Measurements from ENCODE around the gene RABGAP1L.

The RABGAP1L gene

DNA sequence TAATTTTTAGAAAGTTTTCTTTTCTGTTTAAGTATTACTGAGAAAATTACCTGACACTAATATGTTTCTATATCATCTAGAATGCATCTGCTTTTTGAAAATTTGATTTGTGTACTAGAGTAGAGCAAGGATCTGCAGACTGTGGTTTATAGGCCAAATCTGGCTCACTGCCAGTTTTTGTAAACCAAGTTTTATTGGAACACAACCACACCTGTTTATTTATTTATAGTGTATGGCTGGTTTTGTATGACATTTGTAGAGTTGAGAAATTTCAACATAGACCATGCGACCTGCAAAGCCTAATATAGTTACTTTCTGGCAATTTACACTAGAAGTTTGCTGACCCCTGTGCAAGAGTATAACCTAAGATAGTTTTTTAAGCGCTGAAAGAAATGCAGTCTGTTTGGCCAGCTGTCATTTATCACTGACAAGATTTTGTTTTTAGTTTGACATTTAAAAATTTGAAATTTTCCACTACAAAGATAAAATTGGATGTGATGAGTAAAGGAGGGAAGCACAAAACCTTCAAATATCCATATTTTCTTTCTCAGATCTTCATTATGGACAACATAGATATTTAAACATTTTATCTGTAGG is 804.3 kb downstream of the RABGAP1L start:
- H3K27me3 ChIP-seq (ENCODE audit: control insufficient read depth, insufficient read depth, low read length), result no peaks in the 10 kb centered on the region
- H3K4me3 ChIP-seq (ENCODE audit: low read depth, low read length), result no peak overlapping the region
- peaks cover 14% of the 10 kb centered on the region for H3K4me1 ChIP-seq (ENCODE audit: control insufficient read depth, insufficient read depth, low read length)
- no peak overlapping the region for H3K27ac ChIP-seq (ENCODE audit: low read depth, low read length)
- no peaks in the 10 kb centered on the region for H3K9me3 ChIP-seq (ENCODE audit: control insufficient read depth, insufficient read depth, low read depth, low read length)
- H3K36me3 ChIP-seq (ENCODE audit: control insufficient read depth, insufficient read depth, low read length), result peaks cover 24% of the 10 kb centered on the region; the same call in 1 of the 2 replicates
- no peak overlapping the region for H3K9ac ChIP-seq (ENCODE audit: low read length)

DNA sequence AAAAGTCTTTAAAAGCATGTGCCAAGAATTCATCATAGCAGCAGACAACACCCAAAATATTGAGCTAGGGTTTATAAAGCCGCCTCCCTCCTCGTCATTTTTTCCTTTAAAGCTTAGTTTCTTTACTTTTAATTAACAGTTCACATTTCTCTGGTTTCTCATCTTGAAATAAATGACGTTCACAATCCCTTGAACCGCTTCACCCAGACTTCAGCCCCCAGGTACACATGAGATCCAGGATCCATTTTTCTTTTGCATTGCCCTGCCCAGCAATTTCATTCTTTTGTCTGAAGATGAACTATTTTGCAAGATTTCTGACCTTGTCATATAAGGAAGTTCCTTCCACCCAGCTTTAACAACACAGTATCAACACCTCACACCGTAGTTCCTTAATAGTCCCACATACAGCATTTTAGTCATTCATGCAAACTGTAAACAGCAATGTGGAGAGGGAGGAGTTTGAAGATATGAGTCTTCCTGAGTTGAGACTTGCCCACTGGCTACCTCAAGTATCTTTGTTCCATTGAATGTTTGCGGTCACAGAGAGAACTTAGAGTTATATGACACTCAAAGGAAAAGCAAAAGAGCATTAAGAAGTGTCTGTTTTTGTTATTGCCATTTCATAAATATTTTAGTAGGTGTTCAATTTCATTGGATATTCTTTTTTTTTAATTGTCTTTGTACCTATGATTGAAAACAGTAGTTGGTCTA is 805.1 kb downstream of the RABGAP1L start:
- H3K27ac ChIP-seq (ENCODE audit: low read depth, low read length), result no peak overlapping the region
- peaks cover 14% of the 10 kb centered on the region for H3K4me1 ChIP-seq (ENCODE audit: control insufficient read depth, insufficient read depth, low read length)
- H3K4me3 ChIP-seq (ENCODE audit: low read depth, low read length), result no peak overlapping the region
- H3K36me3 ChIP-seq (ENCODE audit: control insufficient read depth, insufficient read depth, low read length), result peaks cover 25% of the 10 kb centered on the region
- no peaks in the 10 kb centered on the region for H3K9me3 ChIP-seq (ENCODE audit: control insufficient read depth, insufficient read depth, low read depth, low read length)
- no peak overlapping the region for H3K9ac ChIP-seq (ENCODE audit: low read length)
- no peaks in the 10 kb centered on the region for H3K27me3 ChIP-seq (ENCODE audit: control insufficient read depth, insufficient read depth, low read length)

DNA sequence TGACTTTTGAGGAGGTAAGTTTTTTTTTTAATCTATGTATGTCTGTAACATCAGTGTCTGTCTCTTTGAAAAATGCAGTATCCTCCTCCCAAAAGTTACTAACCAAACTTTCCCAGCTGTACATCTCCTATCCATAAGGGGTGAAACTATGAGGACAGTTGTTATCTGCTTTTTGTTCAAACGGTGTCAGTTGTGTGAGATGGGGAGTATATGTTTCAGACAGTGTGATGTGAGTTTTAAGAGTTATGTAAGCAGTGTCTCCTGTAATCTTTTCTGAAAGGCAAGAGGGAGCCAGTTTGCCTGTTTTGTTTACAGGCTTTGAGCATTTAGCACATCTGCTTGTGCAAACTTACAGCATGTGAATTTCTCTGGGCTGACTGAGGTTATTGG is 805.6 kb downstream of the RABGAP1L start:
- H3K9ac ChIP-seq (ENCODE audit: low read length), result no peak overlapping the region
- peaks cover 14% of the 10 kb centered on the region for H3K4me1 ChIP-seq (ENCODE audit: control insufficient read depth, insufficient read depth, low read length)
- peaks cover 27% of the 10 kb centered on the region for H3K36me3 ChIP-seq (ENCODE audit: control insufficient read depth, insufficient read depth, low read length)
- H3K4me3 ChIP-seq (ENCODE audit: low read depth, low read length), result no peak overlapping the region
- no peaks in the 10 kb centered on the region for H3K9me3 ChIP-seq (ENCODE audit: control insufficient read depth, insufficient read depth, low read depth, low read length)
- H3K27ac ChIP-seq (ENCODE audit: low read depth, low read length), result no peak overlapping the region; the same call in 1 of the 2 replicates
- H3K27me3 ChIP-seq (ENCODE audit: control insufficient read depth, insufficient read depth, low read length), result no peaks in the 10 kb centered on the region

DNA sequence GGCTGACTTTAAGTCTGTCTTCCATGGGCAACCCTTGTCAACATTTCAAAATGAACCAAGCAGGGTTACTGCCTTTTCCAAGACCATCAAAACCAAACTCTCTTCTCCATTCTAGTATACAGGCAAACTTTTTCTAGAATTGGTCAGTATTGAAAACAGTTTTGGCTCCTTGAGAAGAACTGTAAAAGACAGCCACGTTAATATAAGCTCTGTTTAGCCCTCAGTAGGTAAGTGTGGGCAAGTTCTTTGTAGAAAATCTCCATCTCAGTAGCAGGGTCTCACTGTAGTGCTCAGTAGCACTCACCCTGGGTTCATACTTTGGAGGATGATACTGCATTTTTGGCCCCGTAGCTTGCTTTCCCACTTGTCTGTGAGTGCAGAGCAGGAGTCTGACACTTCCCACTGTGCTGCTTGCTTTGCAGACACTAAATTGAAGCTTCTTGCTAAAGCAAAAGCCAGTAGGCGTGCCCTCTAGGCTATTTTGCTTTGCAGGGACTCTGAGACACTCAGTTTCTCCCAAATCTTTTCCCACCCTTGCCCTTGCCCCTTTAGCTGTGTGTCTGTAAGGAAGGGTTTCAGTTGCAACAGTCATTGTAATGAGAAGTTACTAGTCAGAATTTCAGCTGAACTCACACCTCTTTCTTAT is 806.2 kb downstream of the RABGAP1L start:
- Histone ChIP-seq H3K27ac (ENCODE audit: low read depth, low read length) (no peak overlapping the region; the same call in 1 of the 2 replicates), H3K27me3 (ENCODE audit: control insufficient read depth, insufficient read depth, low read length) (no peaks in the 10 kb centered on the region), H3K36me3 (ENCODE audit: control insufficient read depth, insufficient read depth, low read length) (peaks cover 27% of the 10 kb centered on the region), H3K4me1 (ENCODE audit: control insufficient read depth, insufficient read depth, low read length) (peaks cover 14% of the 10 kb centered on the region), H3K4me3 (ENCODE audit: low read depth, low read length) (no peak overlapping the region), H3K9ac (ENCODE audit: low read length) (no peak overlapping the region), H3K9me3 (ENCODE audit: control insufficient read depth, insufficient read depth, low read depth, low read length) (no peaks in the 10 kb centered on the region)

DNA sequence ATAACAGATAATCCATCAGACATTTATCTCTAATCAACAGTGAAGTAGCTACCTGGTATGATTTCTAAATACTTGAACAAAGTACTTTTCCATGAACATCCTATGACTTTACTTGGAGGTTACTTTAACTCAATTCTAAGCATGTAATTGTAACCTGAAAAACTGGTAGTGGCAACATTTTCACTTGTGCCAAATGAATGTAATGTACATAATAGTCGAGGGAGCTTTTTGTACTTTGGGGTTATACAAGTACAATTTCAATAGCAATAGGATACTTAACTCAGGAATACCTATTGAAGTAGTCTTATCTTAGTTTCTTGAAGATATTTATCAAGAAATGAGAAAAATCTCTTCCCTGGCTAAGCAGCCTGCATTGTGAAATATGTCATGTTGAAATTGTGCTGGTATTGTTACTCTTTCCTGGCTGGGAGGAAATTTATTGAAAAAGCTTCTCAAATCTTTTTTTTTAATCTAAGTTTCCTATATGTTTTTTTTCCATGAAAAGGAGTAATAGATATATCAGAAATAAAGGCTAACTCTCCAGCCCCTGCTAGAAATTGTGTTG is 806.8 kb downstream of the RABGAP1L start:
- Histone ChIP-seq H3K9me3 (ENCODE audit: control insufficient read depth, insufficient read depth, low read depth, low read length) (no peaks in the 10 kb centered on the region), H3K4me3 (ENCODE audit: low read depth, low read length) (no peak overlapping the region), H3K27ac (ENCODE audit: low read depth, low read length) (no peak overlapping the region), H3K9ac (ENCODE audit: low read length) (no peak overlapping the region), H3K27me3 (ENCODE audit: control insufficient read depth, insufficient read depth, low read length) (no peaks in the 10 kb centered on the region), H3K4me1 (ENCODE audit: control insufficient read depth, insufficient read depth, low read length) (peaks cover 14% of the 10 kb centered on the region), H3K36me3 (ENCODE audit: control insufficient read depth, insufficient read depth, low read length) (peaks cover 22% of the 10 kb centered on the region)

DNA sequence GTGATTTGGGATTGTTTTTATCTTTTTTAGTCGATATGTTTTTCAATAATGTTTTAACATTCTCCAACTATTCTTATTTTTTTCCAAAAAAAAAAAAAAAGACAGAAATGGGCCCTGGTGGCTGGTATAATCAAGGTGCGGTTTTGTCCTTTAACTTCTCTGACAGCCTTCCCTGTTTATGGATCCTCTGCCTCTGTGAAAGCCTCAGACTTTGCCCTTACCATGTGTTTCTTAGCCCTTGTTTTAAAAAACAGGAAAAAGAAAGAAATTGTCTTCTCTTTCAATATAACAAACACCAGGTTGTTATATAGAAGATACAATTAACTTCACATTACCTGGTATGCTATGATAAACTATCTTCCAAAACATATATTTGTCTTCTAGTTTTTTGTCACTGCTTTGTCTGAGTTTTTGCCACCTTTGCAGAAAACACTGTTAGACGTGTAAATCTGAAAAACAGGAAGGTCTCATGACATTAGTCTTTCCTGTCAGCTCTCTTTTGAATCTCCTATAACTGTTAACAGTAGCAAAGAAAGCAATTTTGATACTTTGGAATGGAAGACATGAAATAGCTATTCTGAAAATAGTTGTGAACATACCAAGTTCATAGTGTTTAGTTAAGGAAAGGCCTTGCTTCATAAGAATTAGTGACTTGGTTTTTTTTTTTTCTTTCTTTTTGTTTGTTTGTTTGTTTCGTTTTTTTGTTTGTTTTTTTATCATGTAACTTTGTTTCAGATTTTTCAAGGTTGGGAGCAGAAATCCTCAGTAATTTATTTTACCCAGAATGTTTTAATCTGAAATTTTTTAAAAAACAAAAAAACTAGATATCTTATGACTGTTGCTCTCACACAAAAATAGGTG is 808.8 kb downstream of the RABGAP1L start:
- H3K4me3 ChIP-seq (ENCODE audit: low read depth, low read length), result no peak overlapping the region
- peaks cover 14% of the 10 kb centered on the region for H3K4me1 ChIP-seq (ENCODE audit: control insufficient read depth, insufficient read depth, low read length)
- no peaks in the 10 kb centered on the region for H3K9me3 ChIP-seq (ENCODE audit: control insufficient read depth, insufficient read depth, low read depth, low read length)
- peaks cover 34% of the 10 kb centered on the region for H3K36me3 ChIP-seq (ENCODE audit: control insufficient read depth, insufficient read depth, low read length)
- no peaks in the 10 kb centered on the region for H3K27me3 ChIP-seq (ENCODE audit: control insufficient read depth, insufficient read depth, low read length)
- H3K9ac ChIP-seq (ENCODE audit: low read length), result no peak overlapping the region
- no peak overlapping the region for H3K27ac ChIP-seq (ENCODE audit: low read depth, low read length)

DNA sequence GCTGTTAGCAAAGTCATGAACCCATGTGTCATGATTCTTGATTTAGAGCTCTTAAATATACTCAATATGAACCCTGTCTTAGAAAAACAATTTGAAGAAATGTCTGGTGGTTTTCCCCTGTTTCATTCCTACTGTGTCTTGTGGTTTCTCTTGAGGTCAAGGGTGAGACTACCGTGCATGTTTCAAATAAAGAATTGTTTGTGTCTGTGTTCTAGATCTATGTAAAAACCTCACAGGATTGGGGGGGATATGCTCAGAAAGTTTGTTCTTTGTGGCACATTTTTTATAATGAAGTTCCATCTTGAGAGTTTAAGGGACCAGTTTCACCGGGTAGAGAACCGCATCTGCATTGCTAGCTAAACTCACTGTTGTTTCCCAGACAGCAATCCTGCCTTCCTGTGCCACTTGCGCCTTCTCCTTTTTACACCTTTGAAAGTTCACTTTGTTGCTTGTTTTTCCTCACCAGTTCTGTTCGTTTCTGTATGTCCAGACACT is 809.5 kb downstream of the RABGAP1L start:
- H3K27me3 ChIP-seq (ENCODE audit: control insufficient read depth, insufficient read depth, low read length), result no peaks in the 10 kb centered on the region

DNA sequence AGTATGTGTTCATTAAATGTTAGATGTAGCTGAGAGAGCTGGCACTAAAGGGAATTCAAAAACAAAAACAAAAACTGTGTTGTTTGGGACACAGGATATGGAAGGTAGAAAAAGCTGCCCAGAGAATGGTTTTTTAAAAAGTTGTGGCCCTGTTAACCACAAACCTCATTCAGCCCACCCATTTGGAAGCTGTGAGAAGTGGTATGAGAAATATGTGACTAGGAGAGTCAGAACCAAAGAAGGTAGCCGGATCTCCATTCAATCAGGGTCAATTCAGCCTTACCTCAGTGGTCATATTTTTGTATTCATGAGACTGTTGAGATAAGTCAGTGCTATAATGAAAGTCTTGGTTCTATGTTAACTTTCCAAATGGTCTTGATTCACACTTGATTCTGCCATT is 810.7 kb downstream of the RABGAP1L start:
- no peak overlapping the region for H3K9ac ChIP-seq (ENCODE audit: low read length)
- no peak overlapping the region for H3K4me3 ChIP-seq (ENCODE audit: low read depth, low read length)
- H3K4me1 ChIP-seq (ENCODE audit: control insufficient read depth, insufficient read depth, low read length), result peaks cover 8% of the 10 kb centered on the region
- H3K9me3 ChIP-seq (ENCODE audit: control insufficient read depth, insufficient read depth, low read depth, low read length), result no peaks in the 10 kb centered on the region
- no peak overlapping the region for H3K27ac ChIP-seq (ENCODE audit: low read depth, low read length)
- H3K36me3 ChIP-seq (ENCODE audit: control insufficient read depth, insufficient read depth, low read length), result peaks cover 44% of the 10 kb centered on the region
- no peaks in the 10 kb centered on the region for H3K27me3 ChIP-seq (ENCODE audit: control insufficient read depth, insufficient read depth, low read length)

More for the DNA sequence above, 809.5 kb downstream of the RABGAP1L start:
- H3K36me3 ChIP-seq (ENCODE audit: control insufficient read depth, insufficient read depth, low read length), result peaks cover 34% of the 10 kb centered on the region
- no peak overlapping the region for H3K4me3 ChIP-seq (ENCODE audit: low read depth, low read length)
- H3K9me3 ChIP-seq (ENCODE audit: control insufficient read depth, insufficient read depth, low read depth, low read length), result no peaks in the 10 kb centered on the region
- H3K4me1 ChIP-seq (ENCODE audit: control insufficient read depth, insufficient read depth, low read length), result peaks cover 14% of the 10 kb centered on the region
- no peak overlapping the region for H3K9ac ChIP-seq (ENCODE audit: low read length)
- H3K27ac ChIP-seq (ENCODE audit: low read depth, low read length), result no peak overlapping the region

DNA sequence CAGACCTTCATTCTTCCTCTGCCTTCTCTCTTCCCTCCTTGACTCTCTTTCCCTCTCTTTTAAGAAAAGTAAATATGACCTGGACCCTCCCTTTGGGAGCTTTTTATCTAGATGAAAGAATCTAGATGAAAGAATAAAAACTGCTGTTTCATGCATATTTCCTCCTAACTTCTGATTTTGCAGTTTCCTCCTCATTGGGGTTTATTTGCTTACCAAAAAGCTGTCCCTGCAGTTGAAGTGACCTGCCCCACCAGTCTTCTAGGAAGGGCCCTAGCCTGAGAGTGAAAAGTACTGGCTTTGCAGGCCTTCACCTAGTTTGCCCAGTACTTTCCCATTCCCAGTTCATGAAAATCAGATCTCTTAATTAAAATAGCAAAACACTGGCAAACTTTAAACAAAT is 812.1 kb downstream of the RABGAP1L start:
- Histone ChIP-seq H3K9me3 (ENCODE audit: control insufficient read depth, insufficient read depth, low read depth, low read length) (no peaks in the 10 kb centered on the region), H3K4me1 (ENCODE audit: control insufficient read depth, insufficient read depth, low read length) (no peaks in the 10 kb centered on the region), H3K27me3 (ENCODE audit: control insufficient read depth, insufficient read depth, low read length) (no peaks in the 10 kb centered on the region), H3K36me3 (ENCODE audit: control insufficient read depth, insufficient read depth, low read length) (peaks cover 59% of the 10 kb centered on the region), H3K4me3 (ENCODE audit: low read depth, low read length) (no peak overlapping the region), H3K27ac (ENCODE audit: low read depth, low read length) (no peak overlapping the region), H3K9ac (ENCODE audit: low read length) (no peak overlapping the region)

DNA sequence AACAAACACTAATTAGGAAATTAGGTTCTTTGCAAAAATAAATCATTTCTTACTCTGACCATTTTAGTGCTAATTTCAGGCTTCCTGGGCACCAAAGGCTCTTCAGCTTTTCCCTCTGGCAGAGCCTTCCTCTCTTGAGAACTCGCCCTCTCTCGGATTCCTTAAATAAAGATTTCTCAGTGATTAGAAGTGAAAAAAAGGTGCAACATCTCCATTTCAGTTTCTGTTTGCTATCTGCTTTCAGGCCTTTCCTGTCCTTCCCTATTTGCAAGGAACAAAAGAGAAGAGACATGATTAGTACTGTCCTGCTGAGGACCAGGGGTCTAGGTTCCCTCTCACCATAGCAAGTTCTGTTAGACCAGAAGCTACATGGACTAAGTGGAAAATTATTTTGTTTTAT is 812.6 kb downstream of the RABGAP1L start:
- no peaks in the 10 kb centered on the region; the same call in 1 of the 2 replicates for H3K4me1 ChIP-seq (ENCODE audit: control insufficient read depth, insufficient read depth, low read length)
- H3K27me3 ChIP-seq (ENCODE audit: control insufficient read depth, insufficient read depth, low read length), result no peaks in the 10 kb centered on the region
- H3K9ac ChIP-seq (ENCODE audit: low read length), result no peak overlapping the region
- H3K4me3 ChIP-seq (ENCODE audit: low read depth, low read length), result no peak overlapping the region
- peaks cover 63% of the 10 kb centered on the region for H3K36me3 ChIP-seq (ENCODE audit: control insufficient read depth, insufficient read depth, low read length)
- no peak overlapping the region for H3K27ac ChIP-seq (ENCODE audit: low read depth, low read length)
- no peaks in the 10 kb centered on the region for H3K9me3 ChIP-seq (ENCODE audit: control insufficient read depth, insufficient read depth, low read depth, low read length)
